Nucleus accumbens (tissue), 56 donors: ENCODE results near the gene ATG3.
"Not testable (repeated sequence)": the region's sequence is repeated elsewhere in the genome, so short reads cannot be mapped to it uniquely, and the experiment has no call there.

Experiments used
- DNase-seq, 56 donors: peaks; one replicate each; lab custom pipeline; 2025; lab: John Stamatoyannopoulos, UW

Gene ATG3

GRCh38 chr3:112503304-112503972, 58.3 kb downstream of the ATG3 start:
- DNase-seq: no peak

- no peak for DNase-seq
Measured at GRCh38 chr3:112500621-112501020, 61.1 kb downstream of the ATG3 start.

GRCh38 chr3:112498914-112499711, 62.6 kb downstream of the ATG3 start, which contains the start of gene BTLA:
BTLA (minus strand) TSS chr3:112499472; CDS start chr3:112499358, 114 bp downstream.
- DNase-seq: no peak

GRCh38 chr3:112497897-112498548, 63.7 kb downstream of the ATG3 start:
- DNase-seq: no peak

- DNase-seq: no peak
Measured at GRCh38 chr3:112496366-112497067, 65.2 kb downstream of the ATG3 start.

- not testable (repeated sequence) for DNase-seq
Measured at GRCh38 chr3:112494448-112494767, 67.4 kb downstream of the ATG3 start.

GRCh38 chr3:112492124-112492523, 69.6 kb downstream of the ATG3 start:
- DNase-seq: no peak

GRCh38 chr3:112491373-112491772, 70.4 kb downstream of the ATG3 start:
- DNase-seq: no peak

GRCh38 chr3:112489674-112490479, 71.9 kb downstream of the ATG3 start:
- no peak for DNase-seq

- DNase-seq: no peak
Measured at GRCh38 chr3:112486811-112487505, 74.8 kb downstream of the ATG3 start.

- no peak for DNase-seq
Measured at GRCh38 chr3:112484352-112484751, 77.4 kb downstream of the ATG3 start.

GRCh38 chr3:112482675-112483074, 79.1 kb downstream of the ATG3 start:
- no peak for DNase-seq
